ENCODE measurements around the gene PAH.

PAH gene

GRCh38 chr12:102920271-102920670 is 3.2 kb upstream of the PAH start:
- Histone ChIP-seq H3K36me3 (replicated peaks; ENCODE audit: low read depth, low read length) (no peaks in the 10 kb centered on the region), H3K79me2 (ENCODE audit: low read length) (no peaks in the 10 kb centered on the region), H3K4me2 (ENCODE audit: low read length) (no peak overlapping the region), H3K4me3 (ENCODE audit: low read length) (no peak overlapping the region), H3K27me3 (ENCODE audit: low read depth, low read length) (no peaks in the 10 kb centered on the region), H3K9ac (ENCODE audit: low read length) (no peak overlapping the region), H3K4me1 (ENCODE audit: low read length) (peaks cover 17% of the 10 kb centered on the region), H3K27ac (ENCODE audit: low read length) (no peak overlapping the region), H4K20me1 (ENCODE audit: insufficient read depth, low read length) (no peaks in the 10 kb centered on the region), H3K9me3 (ENCODE audit: insufficient read depth, low read length) (no peaks in the 10 kb centered on the region), H2AFZ (ENCODE audit: low read depth, low read length) (no peak overlapping the region)
- no peak for TF ChIP-seq EZH2phosphoT487 (IDR thresholded peaks at IDR 0.05; ENCODE audit: low read depth)

GRCh38 chr12:102918840-102919239 is 1.8 kb upstream of the PAH start:
- peak overlapping the region; percentile 14; the same call in 1 of the 2 replicates for H2AFZ ChIP-seq (ENCODE audit: low read depth, low read length)
- no peaks in the 10 kb centered on the region for H3K9me3 ChIP-seq (ENCODE audit: insufficient read depth, low read length)
- no peak for TF ChIP-seq EZH2phosphoT487 (IDR thresholded peaks at IDR 0.05; ENCODE audit: low read depth)
- no peak for TF ChIP-seq CTCF (IDR thresholded peaks at IDR 0.05; ENCODE audit: low read depth, low read length)
- H4K20me1 ChIP-seq (ENCODE audit: insufficient read depth, low read length) = no peaks in the 10 kb centered on the region
- no peak overlapping the region for H3K27ac ChIP-seq (ENCODE audit: low read length)
- H3K9ac ChIP-seq (ENCODE audit: low read length) = no peak overlapping the region
- no peaks in the 10 kb centered on the region for H3K36me3 ChIP-seq (replicated peaks; ENCODE audit: low read depth, low read length)
- H3K4me2 ChIP-seq (ENCODE audit: low read length) = peak overlapping the region; percentile 18
- H3K79me2 ChIP-seq (ENCODE audit: low read length) = no peaks in the 10 kb centered on the region
- H3K27me3 ChIP-seq (ENCODE audit: low read depth, low read length) = no peaks in the 10 kb centered on the region
- no peak overlapping the region for H3K4me3 ChIP-seq (ENCODE audit: low read length)
- H3K4me1 ChIP-seq (ENCODE audit: low read length) = peaks cover 17% of the 10 kb centered on the region

GRCh38 chr12:102916252-102917025 is 605 bp downstream of the PAH start:
- H3K4me1 ChIP-seq (ENCODE audit: low read length) = peaks cover 17% of the 10 kb centered on the region
- H3K27me3 ChIP-seq (ENCODE audit: low read depth, low read length) = no peaks in the 10 kb centered on the region
- no peaks in the 10 kb centered on the region for H3K9me3 ChIP-seq (ENCODE audit: insufficient read depth, low read length)
- H3K4me2 ChIP-seq (ENCODE audit: low read length) = no peak overlapping the region; the same call in 1 of the 2 replicates
- H3K27ac ChIP-seq (ENCODE audit: low read length) = no peak overlapping the region
- no peaks in the 10 kb centered on the region for H3K36me3 ChIP-seq (replicated peaks; ENCODE audit: low read depth, low read length)
- TF ChIP-seq EZH2phosphoT487 (IDR thresholded peaks at IDR 0.05; ENCODE audit: low read depth) = no peak
- no peak for TF ChIP-seq CTCF (IDR thresholded peaks at IDR 0.05; ENCODE audit: low read depth, low read length)
- no peaks in the 10 kb centered on the region for H4K20me1 ChIP-seq (ENCODE audit: insufficient read depth, low read length)
- H2AFZ ChIP-seq (ENCODE audit: low read depth, low read length) = peak overlapping the region; percentile 35; the same call in 1 of the 2 replicates
- no peaks in the 10 kb centered on the region for H3K79me2 ChIP-seq (ENCODE audit: low read length)
- no peak overlapping the region for H3K4me3 ChIP-seq (ENCODE audit: low read length)
- no peak overlapping the region for H3K9ac ChIP-seq (ENCODE audit: low read length)

- H3K36me3 ChIP-seq (replicated peaks; ENCODE audit: low read depth, low read length) = no peaks in the 10 kb centered on the region
- TF ChIP-seq CTCF (IDR thresholded peaks at IDR 0.05; ENCODE audit: low read depth, low read length) = no peak
- TF ChIP-seq EZH2phosphoT487 (IDR thresholded peaks at IDR 0.05; ENCODE audit: low read depth) = no peak
Measured at GRCh38 chr12:102913453-102914226, 3.4 kb downstream of the PAH start.

More at GRCh38 chr12:102913453-102914226, 3.4 kb downstream of the PAH start:
- no peak overlapping the region for H3K9ac ChIP-seq (ENCODE audit: low read length)
- no peaks in the 10 kb centered on the region for H3K27me3 ChIP-seq (ENCODE audit: low read depth, low read length)
- no peak overlapping the region for H3K27ac ChIP-seq (ENCODE audit: low read length)
- no peaks in the 10 kb centered on the region for H3K79me2 ChIP-seq (ENCODE audit: low read length)
- peaks cover 11% of the 10 kb centered on the region for H3K4me1 ChIP-seq (ENCODE audit: low read length)
- no peak overlapping the region for H3K4me2 ChIP-seq (ENCODE audit: low read length)
- H3K4me3 ChIP-seq (ENCODE audit: low read length) = no peak overlapping the region
- H2AFZ ChIP-seq (ENCODE audit: low read depth, low read length) = no peak overlapping the region
- no peaks in the 10 kb centered on the region for H4K20me1 ChIP-seq (ENCODE audit: insufficient read depth, low read length)
- no peaks in the 10 kb centered on the region for H3K9me3 ChIP-seq (ENCODE audit: insufficient read depth, low read length)

All from OCI-LY3 (cell line).